Nephron (organoid): ENCODE data around the gene CNTNAP2.
A peak's percentile ranks its signal among the peaks of the same experiment; 100 is the strongest.

Source experiments
- H3K27ac Mint-ChIP-seq, 3 experiments: 2 replicates each; pipeline ENCODE4 v1.8.0; 2020; ENCODE audit warnings: mixed read lengths in 3 of 3, mild to moderate bottlenecking in 2 of 3, moderate library complexity in 1 of 3
- H3K27me3 Mint-ChIP-seq: 2 replicates; pipeline ENCODE4 v1.8.0; 2021; ENCODE audit warnings: low read depth, mild to moderate bottlenecking, moderate library complexity, mixed read lengths
- H3K36me3 Mint-ChIP-seq: 2 replicates; pipeline ENCODE4 v1.8.0; 2020; ENCODE audit warnings: low read depth, mixed read lengths
- H3K4me1 Mint-ChIP-seq: 2 replicates; pipeline ENCODE4 v1.8.0; 2020; ENCODE audit warnings: mixed read lengths
- H3K4me3 Mint-ChIP-seq, 3 experiments: 2 replicates each; pipeline ENCODE4 v1.8.0; 2020; ENCODE audit warnings: mild to moderate bottlenecking in 3 of 3, mixed read lengths in 3 of 3, moderate library complexity in 2 of 3
- H3K9me3 Mint-ChIP-seq: 2 replicates; pipeline ENCODE4 v1.8.0; 2020; ENCODE audit warnings: mixed read lengths
- TF ChIP-seq, protein P1 (sequence below), 3 experiments: fragments of 200-600 bp; sonication (generic); IDR thresholded peaks; one replicate each; pipeline ENCODE4 v1.5.0; 2021; ENCODE audit warnings: antibody characterized with exemption in 3 of 3; ENCODE audit not compliant: unreplicated experiment in 3 of 3

The CNTNAP2 gene

DNA sequence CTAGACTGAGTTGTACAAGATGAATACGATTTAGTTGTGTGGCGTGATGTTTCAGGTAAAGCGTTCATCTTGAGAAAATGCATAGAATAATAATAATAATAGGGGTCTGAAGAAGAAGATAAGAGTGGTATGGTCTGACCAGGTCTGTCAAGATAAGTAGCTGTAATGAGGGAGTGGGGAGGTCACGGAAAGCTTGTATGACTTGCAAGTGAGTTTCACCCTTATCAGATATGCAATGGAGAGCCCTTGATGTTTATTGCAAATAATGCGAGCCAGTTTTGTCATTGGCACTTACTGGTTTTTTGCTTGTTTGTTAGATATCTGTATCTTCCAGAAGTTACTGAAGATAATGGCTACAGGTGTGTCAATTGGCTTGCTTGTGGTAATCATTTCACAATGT lies 611.5 kb downstream of the CNTNAP2 start:
- H3K9me3 Mint-ChIP-seq, result no peaks in the 10 kb centered on the region
- H3K27ac Mint-ChIP-seq, result no peak overlapping the region
- TF ChIP-seq, protein P1, sequence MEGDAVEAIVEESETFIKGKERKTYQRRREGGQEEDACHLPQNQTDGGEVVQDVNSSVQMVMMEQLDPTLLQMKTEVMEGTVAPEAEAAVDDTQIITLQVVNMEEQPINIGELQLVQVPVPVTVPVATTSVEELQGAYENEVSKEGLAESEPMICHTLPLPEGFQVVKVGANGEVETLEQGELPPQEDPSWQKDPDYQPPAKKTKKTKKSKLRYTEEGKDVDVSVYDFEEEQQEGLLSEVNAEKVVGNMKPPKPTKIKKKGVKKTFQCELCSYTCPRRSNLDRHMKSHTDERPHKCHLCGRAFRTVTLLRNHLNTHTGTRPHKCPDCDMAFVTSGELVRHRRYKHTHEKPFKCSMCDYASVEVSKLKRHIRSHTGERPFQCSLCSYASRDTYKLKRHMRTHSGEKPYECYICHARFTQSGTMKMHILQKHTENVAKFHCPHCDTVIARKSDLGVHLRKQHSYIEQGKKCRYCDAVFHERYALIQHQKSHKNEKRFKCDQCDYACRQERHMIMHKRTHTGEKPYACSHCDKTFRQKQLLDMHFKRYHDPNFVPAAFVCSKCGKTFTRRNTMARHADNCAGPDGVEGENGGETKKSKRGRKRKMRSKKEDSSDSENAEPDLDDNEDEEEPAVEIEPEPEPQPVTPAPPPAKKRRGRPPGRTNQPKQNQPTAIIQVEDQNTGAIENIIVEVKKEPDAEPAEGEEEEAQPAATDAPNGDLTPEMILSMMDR (IDR thresholded peaks at IDR 0.05; ENCODE audit: unreplicated experiment in 3 of 3), result no peak
- no peaks in the 10 kb centered on the region for H3K4me1 Mint-ChIP-seq
- H3K4me3 Mint-ChIP-seq, result no peak overlapping the region
- H3K27me3 Mint-ChIP-seq, result no peaks in the 10 kb centered on the region
- H3K36me3 Mint-ChIP-seq, result no peaks in the 10 kb centered on the region

DNA sequence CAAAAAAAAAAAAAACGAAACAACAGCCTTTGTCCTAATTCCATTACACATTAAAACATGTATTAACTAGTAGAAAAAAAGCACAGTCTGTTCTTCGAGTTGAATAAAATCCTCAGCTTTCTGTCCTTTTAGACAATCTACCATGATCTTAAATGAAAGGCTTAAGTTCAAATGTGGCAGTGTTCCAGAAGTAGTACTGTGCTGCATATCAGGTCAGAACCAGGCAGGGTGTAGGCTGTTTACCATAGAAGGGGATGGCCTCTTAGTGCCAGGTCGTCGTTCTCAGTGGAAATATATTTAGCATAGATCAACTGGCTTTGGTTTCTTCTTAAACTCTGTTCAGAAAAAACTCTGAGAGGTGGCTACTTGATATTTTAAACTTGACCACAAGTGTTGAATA lies 612.0 kb downstream of the CNTNAP2 start:
- H3K27me3 Mint-ChIP-seq, result no peaks in the 10 kb centered on the region
- TF ChIP-seq, protein P1 (IDR thresholded peaks at IDR 0.05; ENCODE audit: unreplicated experiment in 3 of 3), result no peak
- no peaks in the 10 kb centered on the region for H3K4me1 Mint-ChIP-seq
- no peaks in the 10 kb centered on the region for H3K36me3 Mint-ChIP-seq
- no peaks in the 10 kb centered on the region for H3K9me3 Mint-ChIP-seq
- H3K4me3 Mint-ChIP-seq, result no peak overlapping the region
- no peak overlapping the region for H3K27ac Mint-ChIP-seq

DNA sequence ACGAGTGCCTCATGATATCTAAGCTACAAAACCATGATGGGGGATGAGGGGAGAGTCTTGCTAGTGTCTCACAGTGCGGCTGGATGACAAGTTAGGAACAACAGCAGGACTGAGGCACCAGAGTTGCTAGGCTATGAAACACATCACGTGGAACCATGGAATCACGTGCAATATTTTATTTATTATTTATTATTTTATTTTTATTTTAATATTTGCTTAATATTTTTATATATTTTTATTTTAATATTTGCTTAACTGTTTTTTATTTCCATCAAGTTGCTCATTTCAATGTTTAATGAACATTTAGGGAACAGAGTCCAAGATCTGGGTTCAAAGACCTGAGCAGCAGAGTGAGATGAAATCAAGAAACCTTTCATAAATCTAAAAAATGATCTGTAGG lies 614.6 kb downstream of the CNTNAP2 start:
- TF ChIP-seq, protein P1 (IDR thresholded peaks at IDR 0.05; ENCODE audit: unreplicated experiment in 3 of 3), result no peak
- H3K9me3 Mint-ChIP-seq, result no peaks in the 10 kb centered on the region
- no peak overlapping the region for H3K27ac Mint-ChIP-seq
- H3K27me3 Mint-ChIP-seq, result no peaks in the 10 kb centered on the region
- no peak overlapping the region for H3K4me3 Mint-ChIP-seq
- no peaks in the 10 kb centered on the region for H3K4me1 Mint-ChIP-seq
- H3K36me3 Mint-ChIP-seq, result no peaks in the 10 kb centered on the region

DNA sequence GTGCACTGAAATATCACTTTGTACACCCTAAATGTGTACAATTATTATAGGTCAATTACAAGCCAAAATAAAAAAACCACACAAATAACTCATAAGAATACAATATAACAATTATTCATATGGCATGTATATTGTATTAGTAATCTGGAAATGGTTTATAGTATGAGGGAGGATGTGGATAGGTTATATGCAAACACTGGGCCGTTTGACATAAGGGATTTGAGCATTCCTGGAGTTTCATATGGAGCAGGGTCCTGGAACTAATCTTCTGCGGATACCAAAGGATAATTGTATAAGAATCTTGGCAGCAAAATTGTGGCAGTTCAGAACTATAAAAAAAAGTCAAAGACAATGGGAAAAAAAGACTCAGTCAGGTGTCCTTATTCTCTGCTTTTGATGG lies 619.4 kb downstream of the CNTNAP2 start:
- H3K4me1 Mint-ChIP-seq, result no peaks in the 10 kb centered on the region
- H3K4me3 Mint-ChIP-seq, result no peak overlapping the region
- TF ChIP-seq, protein P1 (IDR thresholded peaks at IDR 0.05; ENCODE audit: unreplicated experiment in 3 of 3), result no peak
- H3K36me3 Mint-ChIP-seq, result peaks cover 2% of the 10 kb centered on the region
- H3K27me3 Mint-ChIP-seq, result no peaks in the 10 kb centered on the region
- H3K27ac Mint-ChIP-seq, result no peak overlapping the region
- H3K9me3 Mint-ChIP-seq, result peaks cover 9% of the 10 kb centered on the region

DNA sequence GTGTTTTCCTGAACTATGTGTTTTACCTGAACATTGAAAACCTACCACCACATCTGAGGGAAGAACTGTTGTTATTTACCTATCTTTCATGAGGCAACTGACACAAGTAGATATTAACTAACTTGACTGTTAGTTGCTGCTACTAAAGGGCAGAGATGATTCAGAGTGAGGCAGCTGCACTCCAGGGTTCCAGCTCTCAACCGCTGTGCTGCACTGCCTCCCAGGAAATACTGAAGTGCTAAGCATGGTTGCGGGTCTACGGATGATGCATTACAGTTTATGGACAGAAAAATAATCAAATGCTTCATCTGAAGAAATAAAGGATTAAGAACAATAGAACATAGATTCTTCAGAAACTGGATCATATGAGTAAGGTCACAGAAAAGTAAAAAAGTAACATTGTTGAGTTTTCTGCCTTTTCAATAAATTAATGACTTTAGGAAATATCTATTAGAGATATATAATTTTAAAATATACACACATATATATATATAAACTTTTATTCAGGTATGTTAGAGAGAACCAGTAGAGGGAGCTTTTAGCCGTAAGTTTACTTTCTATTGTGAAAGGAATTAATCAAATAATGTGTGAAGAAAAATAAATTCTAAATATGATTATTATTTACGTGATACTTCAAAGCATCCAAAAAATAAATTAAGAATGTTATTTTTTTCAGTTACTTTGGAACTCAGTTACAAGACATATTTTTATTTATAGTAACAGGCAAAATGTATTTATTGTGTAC lies 620.0 kb downstream of the CNTNAP2 start:
- H3K27me3 Mint-ChIP-seq, result no peaks in the 10 kb centered on the region
- peaks cover 3% of the 10 kb centered on the region for H3K36me3 Mint-ChIP-seq
- TF ChIP-seq, protein P1 (IDR thresholded peaks at IDR 0.05; ENCODE audit: unreplicated experiment in 3 of 3), result peak in 1 of 3 experiments; percentile 29
- no peaks in the 10 kb centered on the region for H3K4me1 Mint-ChIP-seq
- H3K9me3 Mint-ChIP-seq, result peaks cover 16% of the 10 kb centered on the region
- no peak overlapping the region for H3K4me3 Mint-ChIP-seq
- no peak overlapping the region for H3K27ac Mint-ChIP-seq

DNA sequence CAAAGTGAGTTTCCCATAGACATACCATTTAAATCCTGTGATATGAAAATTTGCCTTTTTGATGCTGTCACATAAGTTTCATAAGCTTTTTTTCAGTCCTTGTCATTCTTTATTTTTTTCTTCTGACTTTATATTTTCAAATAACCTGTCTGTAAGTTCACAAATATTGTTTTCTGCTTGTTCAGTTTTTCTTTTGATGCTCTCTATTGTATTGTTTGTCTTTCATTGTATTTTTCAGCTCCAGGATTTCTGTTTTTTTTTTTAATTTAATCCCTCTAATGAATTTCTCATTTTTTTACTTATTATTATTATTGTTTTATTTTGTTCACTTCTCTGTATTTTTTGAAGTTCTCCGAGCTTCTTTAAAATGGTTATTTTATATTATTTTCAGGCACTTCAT lies 623.4 kb downstream of the CNTNAP2 start:
- Mint-ChIP-seq H3K9me3 (peaks cover 16% of the 10 kb centered on the region), H3K27me3 (no peaks in the 10 kb centered on the region), H3K36me3 (peaks cover 3% of the 10 kb centered on the region), H3K4me3 (no peak overlapping the region), H3K27ac (no peak overlapping the region), H3K4me1 (no peaks in the 10 kb centered on the region)
- TF ChIP-seq, protein P1 (IDR thresholded peaks at IDR 0.05; ENCODE audit: unreplicated experiment in 3 of 3), result no peak
